Activated T-helper 1 cell treated with anti-CD3 and anti-CD28 coated beads, Interleukin-12 subunit alpha, Interleukin-12 subunit beta, Interleukin-2, Interleukin-4 antibody, amounts not matched to agents 30 ng/mL and 10 ng/mL and 1 ng/mL, durations not matched to agents 14 hours and 24 hours and 36 hours (primary cell): Measurements from ENCODE around the gene PLLP. TPM values are rescaled to one million over a fixed set of nuclear protein-coding genes. Genes with fewer than 3 reads are reported as not detected.

ENCODE experiments used
- DNase-seq: peaks from one replicate; pipeline ENCODE4 v3.0.0; 2021; ENCODE audit warnings: low spot score
- H3K27ac Mint-ChIP-seq: one replicate; pipeline ENCODE4 v1.8.0; 2021; ENCODE audit warnings: mild to moderate bottlenecking, mixed read lengths
- H3K27me3 Mint-ChIP-seq: one replicate; pipeline ENCODE4 v1.8.0; 2022; ENCODE audit warnings: mild to moderate bottlenecking, moderate library complexity, mixed read lengths; ENCODE audit not compliant: insufficient read depth
- H3K36me3 Mint-ChIP-seq: one replicate; pipeline ENCODE4 v1.8.0; 2021; ENCODE audit warnings: low read depth, mixed read lengths
- H3K4me1 Mint-ChIP-seq: one replicate; pipeline ENCODE4 v1.8.0; 2021; ENCODE audit warnings: low read depth, mixed read lengths
- H3K4me3 Mint-ChIP-seq: one replicate; pipeline ENCODE4 v1.8.0; 2021; ENCODE audit warnings: mild to moderate bottlenecking, moderate library complexity, mixed read lengths
- H3K9me3 Mint-ChIP-seq: one replicate; pipeline ENCODE4 v1.8.0; 2021; ENCODE audit warnings: mixed read lengths
- intact Hi-C: fragments of 100-400 bp; cut with micrococcal nuclease; formaldehyde crosslinking; loops from one replicate; pipeline ENCODE4 v1.15.1; 2024
- total RNA-seq: library from RNA; stranded (reverse); gene quantifications from 2 replicates; pipeline ENCODE4 v1.2.3, GENCODE V29; 2022

PLLP gene
- total RNA-seq, 1 donor from 2014 or later, result 0.26 TPM

- DNase-seq, result no peak
- Mint-ChIP-seq H3K36me3 (no peaks in the 10 kb centered on the region), H3K4me1 (peaks cover 21% of the 10 kb centered on the region), H3K27me3 (no peaks in the 10 kb centered on the region), H3K4me3 (no peak overlapping the region), H3K27ac (no peak overlapping the region), H3K9me3 (no peaks in the 10 kb centered on the region)
- intact Hi-C loops, result no loop called here
Observed at GRCh38 chr16:57264381-57264780, 20.1 kb downstream of the PLLP start.

- peaks cover 21% of the 10 kb centered on the region for H3K4me1 Mint-ChIP-seq
- H3K36me3 Mint-ChIP-seq, result no peaks in the 10 kb centered on the region
- intact Hi-C loops, result no loop called here
- H3K4me3 Mint-ChIP-seq, result no peak overlapping the region
- no peak for DNase-seq
- no peaks in the 10 kb centered on the region for H3K9me3 Mint-ChIP-seq
- no peak overlapping the region for H3K27ac Mint-ChIP-seq
- H3K27me3 Mint-ChIP-seq, result no peaks in the 10 kb centered on the region
Observed at GRCh38 chr16:57263541-57264351, 20.7 kb downstream of the PLLP start.

- H3K4me1 Mint-ChIP-seq, result peaks cover 21% of the 10 kb centered on the region
- H3K36me3 Mint-ChIP-seq, result no peaks in the 10 kb centered on the region
- no peak overlapping the region for H3K27ac Mint-ChIP-seq
Observed at GRCh38 chr16:57262841-57263540, 21.5 kb downstream of the PLLP start.

GRCh38 chr16:57261806-57262205 is 22.7 kb downstream of the PLLP start:
- Mint-ChIP-seq H3K27me3 (no peaks in the 10 kb centered on the region), H3K4me3 (no peak overlapping the region), H3K27ac (no peak overlapping the region), H3K9me3 (no peaks in the 10 kb centered on the region), H3K36me3 (no peaks in the 10 kb centered on the region), H3K4me1 (peaks cover 16% of the 10 kb centered on the region)
- DNase-seq, result no peak
- intact Hi-C loops, result no loop called here

More at GRCh38 chr16:57262841-57263540, 21.5 kb downstream of the PLLP start:
- Mint-ChIP-seq H3K27me3 (no peaks in the 10 kb centered on the region), H3K4me3 (no peak overlapping the region), H3K9me3 (no peaks in the 10 kb centered on the region)
- intact Hi-C loops, result no loop called here
- no peak for DNase-seq

- peak overlapping the region; percentile 68 for H3K27ac Mint-ChIP-seq
- peak overlapping the region; percentile 11 for H3K4me3 Mint-ChIP-seq
- no peak for DNase-seq
- peaks cover 4% of the 10 kb centered on the region for H3K36me3 Mint-ChIP-seq
- no peaks in the 10 kb centered on the region for H3K27me3 Mint-ChIP-seq
- intact Hi-C loops, result no loop called here
- H3K4me1 Mint-ChIP-seq, result peaks cover 8% of the 10 kb centered on the region
- no peaks in the 10 kb centered on the region for H3K9me3 Mint-ChIP-seq
Observed at GRCh38 chr16:57260294-57260929, 24.1 kb downstream of the PLLP start.

- intact Hi-C loops, result no loop called here
- no peaks in the 10 kb centered on the region for H3K9me3 Mint-ChIP-seq
- peaks cover 8% of the 10 kb centered on the region for H3K4me1 Mint-ChIP-seq
- no peak for DNase-seq
- H3K4me3 Mint-ChIP-seq, result no peak overlapping the region
- H3K27ac Mint-ChIP-seq, result no peak overlapping the region
- H3K36me3 Mint-ChIP-seq, result peaks cover 6% of the 10 kb centered on the region
- no peaks in the 10 kb centered on the region for H3K27me3 Mint-ChIP-seq
Observed at GRCh38 chr16:57258910-57259475, 25.5 kb downstream of the PLLP start.

- no peak overlapping the region for H3K27ac Mint-ChIP-seq
- H3K27me3 Mint-ChIP-seq, result no peaks in the 10 kb centered on the region
- no peaks in the 10 kb centered on the region for H3K9me3 Mint-ChIP-seq
- no peak overlapping the region for H3K4me3 Mint-ChIP-seq
- peaks cover 6% of the 10 kb centered on the region for H3K36me3 Mint-ChIP-seq
- intact Hi-C loops, result no loop called here
- DNase-seq, result no peak
- H3K4me1 Mint-ChIP-seq, result peaks cover 8% of the 10 kb centered on the region
Observed at GRCh38 chr16:57258226-57258909, 26.1 kb downstream of the PLLP start.

- H3K4me3 Mint-ChIP-seq, result no peak overlapping the region
- intact Hi-C loops, result no loop called here
- DNase-seq, result no peak
- peaks cover 11% of the 10 kb centered on the region for H3K36me3 Mint-ChIP-seq
- H3K9me3 Mint-ChIP-seq, result no peaks in the 10 kb centered on the region
- H3K27me3 Mint-ChIP-seq, result no peaks in the 10 kb centered on the region
- peaks cover 8% of the 10 kb centered on the region for H3K4me1 Mint-ChIP-seq
- H3K27ac Mint-ChIP-seq, result no peak overlapping the region
Observed at GRCh38 chr16:57257455-57258070, 26.9 kb downstream of the PLLP start.

GRCh38 chr16:57256601-57257395 is 27.7 kb downstream of the PLLP start:
- Mint-ChIP-seq H3K36me3 (peaks cover 16% of the 10 kb centered on the region), H3K4me3 (no peak overlapping the region), H3K27me3 (no peaks in the 10 kb centered on the region), H3K4me1 (peaks cover 8% of the 10 kb centered on the region), H3K9me3 (no peaks in the 10 kb centered on the region), H3K27ac (no peak overlapping the region)
- intact Hi-C loops, result no loop called here
- no peak for DNase-seq

GRCh38 chr16:57255686-57256415 is 28.6 kb downstream of the PLLP start:
- H3K27ac Mint-ChIP-seq, result no peak overlapping the region
- H3K9me3 Mint-ChIP-seq, result no peaks in the 10 kb centered on the region
- intact Hi-C loops, result no loop called here
- no peaks in the 10 kb centered on the region for H3K27me3 Mint-ChIP-seq
- DNase-seq, result no peak
- no peak overlapping the region for H3K4me3 Mint-ChIP-seq
- peaks cover 16% of the 10 kb centered on the region for H3K36me3 Mint-ChIP-seq
- peaks cover 8% of the 10 kb centered on the region for H3K4me1 Mint-ChIP-seq

- no peaks in the 10 kb centered on the region for H3K9me3 Mint-ChIP-seq
- H3K27me3 Mint-ChIP-seq, result no peaks in the 10 kb centered on the region
- H3K4me1 Mint-ChIP-seq, result no peaks in the 10 kb centered on the region
- intact Hi-C loops, result no loop called here
- H3K27ac Mint-ChIP-seq, result no peak overlapping the region
- no peak for DNase-seq
- peaks cover 20% of the 10 kb centered on the region for H3K36me3 Mint-ChIP-seq
- H3K4me3 Mint-ChIP-seq, result no peak overlapping the region
Observed at GRCh38 chr16:57253466-57253865, 31.0 kb downstream of the PLLP start.
